ENCODE data around the gene CLCN3. TPM values are rescaled to one million over a fixed set of nuclear protein-coding genes. Genes with fewer than 3 reads are reported as not detected.

The CLCN3 gene
- total and polyA plus RNA-seq, 12 donors = 13.1 to 94.9 (median 62.9) TPM

DNA sequence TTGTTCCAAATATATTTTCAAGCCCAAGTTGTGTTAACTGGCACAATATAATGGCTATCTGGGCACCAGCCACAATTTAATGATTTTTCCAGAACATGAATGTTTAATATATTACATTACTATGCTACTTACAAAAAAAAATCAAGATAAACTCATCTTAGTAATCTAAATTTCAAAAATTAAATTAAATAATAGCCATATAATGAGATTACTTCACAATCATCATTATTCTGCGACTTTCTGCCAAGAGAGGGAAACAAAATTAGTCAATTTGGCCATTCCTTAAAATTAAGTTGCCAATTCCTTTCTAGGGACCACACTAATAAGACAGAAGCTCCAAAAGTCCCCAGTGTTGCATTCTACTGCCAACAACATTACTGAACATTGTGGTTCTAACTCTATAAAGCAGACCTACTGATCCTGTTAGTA is 15.5 kb upstream of the CLCN3 start:
- Histone ChIP-seq H3K9me3 (no peaks in the 10 kb centered on the region), H3K4me1 (peaks cover 0 to 22% (median 11%) of the 10 kb centered on the region in 9 donors), H3K27ac (peak overlapping the region in 5 of 10 donors; percentile 2 to 35 (median 31)), H3K4me3 (no peak overlapping the region), H3K27me3 (no peaks in the 10 kb centered on the region), H3K36me3 (peaks cover 0 to 33% (median 9%) of the 10 kb centered on the region in 9 donors)
- ATAC-seq (no peak), DNase-seq (no peak)
- intact Hi-C loops (cut with DNase I) = no loop called here
- WGBS, 2 donors = 88 to 94% methylated on average over 1 of the region's 1 CpG
- no peak for TF ChIP-seq CTCF (IDR thresholded peaks at IDR 0.05)

DNA sequence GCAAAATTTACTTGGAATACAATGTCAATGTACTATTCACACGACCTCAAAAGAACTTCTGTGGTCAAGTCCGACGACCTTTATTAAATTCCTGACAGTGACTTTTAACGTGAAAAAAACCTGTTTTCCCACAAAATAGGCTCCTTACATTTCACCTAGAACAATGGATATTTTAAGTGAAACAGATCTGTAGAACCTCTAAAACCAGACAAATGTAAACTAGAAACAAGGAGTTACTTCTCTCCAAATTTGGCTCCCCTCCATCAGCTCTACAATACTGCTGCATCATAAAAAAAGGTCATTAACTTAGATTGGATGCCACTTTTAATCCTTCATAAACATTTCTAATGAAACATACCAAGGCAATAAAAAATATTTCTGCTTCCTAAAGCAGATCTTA is 9.2 kb upstream of the CLCN3 start:
- Histone ChIP-seq H3K4me3 (peak overlapping the region in 9 of 10 donors; percentile 63 to 90 (median 83)), H3K27me3 (no peaks in the 10 kb centered on the region), H3K36me3 (peaks cover 0 to 8% (median 0%) of the 10 kb centered on the region in 9 donors), H3K27ac (peak overlapping the region in 5 of 10 donors; percentile 4 to 96 (median 94)), H3K4me1 (peaks cover 0 to 29% (median 23%) of the 10 kb centered on the region in 9 donors), H3K9me3 (no peaks in the 10 kb centered on the region)
- ATAC-seq (no peak), DNase-seq (no peak)
- intact Hi-C loops (cut with DNase I) = loop anchor here in 9 of 10 donors (5.0 to 10.0 kb wide), 13 partner anchors 54 to 444 kb away; partner anchors contain the start of genes MFAP3L (in 5 of the 9) and HPF1 (in 1 of the 9)
- TF ChIP-seq CTCF (IDR thresholded peaks at IDR 0.05) = no peak
- 33 to 36% methylated on average over 4 of the region's 4 CpGs for WGBS, 2 donors

- H3K4me3 ChIP-seq = peak within 1 kb of the TSS; percentile 63 to 96 (median 84)
- H3K36me3 ChIP-seq = peaks cover 0 to 8% (median 0%) of the 10 kb centered on the region in 9 donors
- ATAC-seq = peak; percentile 98 to 99 (median 99)
- no peaks in the 10 kb centered on the region for H3K9me3 ChIP-seq
- WGBS, 2 donors = 0% methylated on average over 61 of the region's 61 CpGs
- TF ChIP-seq CTCF (IDR thresholded peaks at IDR 0.05) = peak in 2 of 9 donors; percentile 15 to 24
- H3K27ac ChIP-seq = peak within 1 kb of the TSS; percentile 85 to 97 (median 95)
- DNase-seq = peak; percentile 89 to 91
- intact Hi-C loops (cut with DNase I) = loop anchor here in 9 of 10 donors (1.0 to 10.0 kb wide), 14 partner anchors 53 to 443 kb away; partner anchors contain the start of genes MFAP3L (in 6 of the 9) and HPF1 (in 1 of the 9)
- H3K27me3 ChIP-seq = no peaks in the 10 kb centered on the region
- H3K4me1 ChIP-seq = peaks cover 0 to 29% (median 23%) of the 10 kb centered on the region in 9 donors
Observed at GRCh38 chr4:169611991-169612870, 8.1 kb upstream of the CLCN3 start, which contains the start of gene NEK1. Gene NEK1 (minus strand): TSS chr4:169612583. CDS start chr4:169602630, 9,953 bp downstream.

All from heart right ventricle (tissue), 16 donors.